GM18907 (cell line): Measurements from ENCODE around the gene ZNF783.
A peak's percentile ranks its signal among the peaks of the same experiment; 100 is the strongest.
"Not testable (repeated sequence)": the region's sequence is repeated elsewhere in the genome, so short reads cannot be mapped to it uniquely, and the experiment has no call there.

Experiments
- ATAC-seq: cut with Tn5 transposase; IDR thresholded peaks from one replicate; pipeline ENCODE4 v1.9.1; 2021; ENCODE audit warnings: mild to moderate bottlenecking, moderate library complexity; ENCODE audit not compliant: unreplicated experiment

The ZNF783 gene

DNA sequence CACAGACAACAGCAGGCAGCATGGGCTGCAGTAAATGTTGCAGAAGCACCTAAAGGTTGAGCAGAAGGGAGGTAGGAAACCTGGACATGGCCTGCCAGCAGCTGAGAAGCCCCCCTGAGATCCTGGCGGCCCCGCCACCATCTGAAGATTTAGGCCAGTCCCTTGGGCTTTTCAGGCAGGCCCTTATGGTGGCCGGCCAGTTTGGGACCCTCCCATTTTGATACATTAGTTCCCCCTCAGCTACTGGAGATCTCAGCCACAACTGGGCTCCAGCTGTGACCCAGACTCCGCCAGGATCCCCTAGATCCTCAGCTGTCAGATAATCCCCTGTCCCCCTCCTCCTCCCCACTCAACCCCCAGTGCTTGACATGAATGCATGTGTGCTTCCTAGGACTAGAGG lies 34.4 kb downstream of the ZNF783 start:
- ATAC-seq: no peak

DNA sequence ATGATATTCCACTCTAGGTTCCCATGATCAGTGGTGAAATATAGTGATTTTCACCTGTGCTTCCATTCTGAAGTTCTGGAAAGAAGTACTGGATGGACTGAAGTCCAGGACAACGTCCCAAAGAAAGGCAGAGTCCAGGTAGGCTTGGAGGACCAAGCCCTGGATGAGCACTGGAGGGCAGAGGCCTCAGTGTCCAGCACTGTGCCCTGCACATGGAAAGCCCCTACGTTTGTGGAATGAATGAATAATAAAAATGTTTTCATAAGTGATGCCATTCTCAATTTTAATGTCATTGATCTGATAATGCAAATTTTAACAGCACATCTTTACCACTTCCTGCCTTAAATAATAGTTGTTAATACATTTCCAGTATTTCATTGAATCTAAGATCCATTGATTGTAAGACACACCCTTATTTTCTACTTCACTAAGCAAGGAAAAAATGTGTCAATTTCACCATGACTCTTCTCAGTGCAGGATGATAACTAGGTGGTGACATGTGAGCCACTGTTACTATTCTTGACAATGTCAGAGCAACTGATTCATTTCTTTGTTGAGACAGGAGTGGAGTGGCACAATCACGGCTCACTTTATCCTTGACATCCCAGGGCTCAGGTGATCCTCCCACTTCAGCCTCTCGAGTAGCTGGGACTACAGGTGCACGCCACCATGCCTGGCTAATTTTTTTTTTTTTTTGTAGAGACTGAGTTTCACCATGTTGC lies 35.2 kb downstream of the ZNF783 start:
- ATAC-seq: no peak

GRCh38 chr7:149300620-149301285 lies 38.8 kb downstream of the ZNF783 start:
- no peak for ATAC-seq

DNA sequence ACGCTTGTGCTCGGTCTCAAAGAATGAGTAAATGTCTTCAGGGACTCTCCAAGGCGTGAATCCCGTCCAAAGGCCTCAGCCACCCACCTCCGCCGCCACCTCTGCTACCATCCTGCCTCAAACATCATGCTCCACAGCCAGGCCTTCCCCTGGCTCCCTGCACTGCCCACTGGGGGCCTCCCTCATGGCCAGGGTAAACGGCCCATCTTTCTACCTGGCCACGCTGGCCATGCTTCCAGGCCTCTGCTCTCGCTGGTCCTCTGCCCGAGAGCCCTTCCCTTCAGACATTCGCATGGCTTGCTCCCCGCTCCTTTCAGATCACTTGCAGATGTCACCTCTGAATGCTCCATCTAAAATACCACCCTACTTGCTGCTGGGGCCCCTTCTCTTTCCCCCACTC lies 40.2 kb downstream of the ZNF783 start:
- no peak for ATAC-seq

GRCh38 chr7:149302865-149303264 lies 40.9 kb downstream of the ZNF783 start:
- no peak for ATAC-seq

DNA sequence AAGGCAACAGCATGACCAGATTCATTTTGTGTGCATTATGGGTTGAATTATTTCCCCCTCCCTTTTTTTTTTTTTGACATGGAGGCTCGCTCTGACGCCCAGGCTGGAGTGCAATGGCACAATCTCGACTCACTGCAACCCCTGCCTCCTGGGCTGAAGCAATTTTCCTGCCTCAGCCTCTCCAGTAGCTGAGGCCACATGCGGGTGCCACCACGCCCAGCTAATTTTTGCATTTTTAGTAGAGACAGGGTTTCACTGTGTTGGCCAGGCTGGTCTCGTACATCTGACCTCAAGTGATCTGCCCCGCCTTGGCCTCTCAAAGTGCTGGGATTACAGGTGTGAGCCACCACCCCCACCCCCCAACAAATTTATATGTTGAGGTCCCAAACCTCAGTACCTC lies 42.0 kb downstream of the ZNF783 start:
- no peak for ATAC-seq

GRCh38 chr7:149306854-149307253 lies 44.9 kb downstream of the ZNF783 start:
- no peak for ATAC-seq

DNA sequence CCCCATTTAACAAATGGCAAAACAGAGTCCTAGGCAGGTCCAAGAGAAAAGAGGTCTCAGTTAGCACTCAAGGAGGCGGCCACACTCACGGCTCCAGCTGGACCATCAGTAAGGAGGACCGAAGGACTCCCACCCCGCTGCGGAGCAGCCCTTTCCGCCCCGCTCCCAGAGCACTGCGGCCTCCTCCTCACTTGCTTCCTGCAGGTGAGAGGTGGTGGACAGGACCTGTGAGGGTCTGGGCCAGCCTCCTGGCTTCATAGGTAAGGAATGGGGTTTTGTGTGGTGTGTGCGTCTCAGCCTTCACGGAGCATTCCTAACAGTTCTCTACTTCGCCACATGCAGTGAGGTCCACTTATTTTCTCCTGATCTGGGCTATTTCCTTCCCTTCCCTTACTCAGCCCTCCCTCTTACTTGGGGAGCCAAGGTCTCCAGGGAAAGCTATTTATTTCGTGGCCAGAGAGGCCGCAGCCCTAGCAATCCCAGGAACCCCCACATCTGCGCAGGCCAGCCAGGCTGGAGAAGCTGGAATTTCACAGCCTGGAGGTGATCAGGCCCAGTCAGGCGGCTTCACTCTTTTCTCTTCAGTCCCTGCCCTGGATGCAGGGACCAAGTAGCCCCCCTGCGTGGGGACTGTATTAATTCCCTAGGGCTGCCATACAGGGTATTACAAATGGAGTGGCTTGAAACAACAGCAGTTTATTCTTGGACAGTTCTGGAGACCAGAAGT lies 45.9 kb downstream of the ZNF783 start:
- no peak for ATAC-seq

DNA sequence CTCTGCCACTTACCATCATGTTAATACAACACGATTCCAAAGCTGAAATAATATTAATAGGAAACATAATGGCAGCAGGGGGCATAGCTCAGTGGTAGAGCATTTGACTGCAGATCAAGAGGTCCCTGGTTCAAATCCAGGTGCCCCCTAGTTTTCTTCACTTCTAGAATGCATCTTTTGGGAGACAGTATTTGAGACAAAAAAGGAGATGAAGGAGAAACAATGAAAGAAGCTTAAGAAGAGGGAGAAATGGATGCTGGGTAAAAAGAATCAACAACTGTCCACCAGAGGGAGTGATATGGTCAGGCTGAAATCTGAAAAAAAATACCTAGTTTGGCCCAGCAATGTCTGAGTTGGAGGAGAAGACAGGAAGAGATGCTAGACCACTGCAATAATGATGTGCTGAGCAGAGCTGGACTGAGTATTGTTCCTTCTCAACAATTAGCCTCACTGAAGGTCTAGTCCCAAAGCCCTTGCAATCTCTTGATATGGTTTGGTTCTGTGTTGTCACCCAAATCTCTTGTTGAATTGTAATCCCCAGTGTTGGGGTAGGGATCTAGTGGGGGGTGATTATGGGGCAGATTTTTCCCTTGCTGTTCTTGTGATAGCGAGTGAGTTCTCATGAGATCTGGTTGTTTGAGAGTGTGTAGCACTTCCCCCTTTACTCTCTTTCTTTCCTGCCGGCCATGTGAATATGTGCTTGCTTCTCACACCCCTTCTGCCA lies 48.3 kb downstream of the ZNF783 start:
- peak; percentile 65 for ATAC-seq

DNA sequence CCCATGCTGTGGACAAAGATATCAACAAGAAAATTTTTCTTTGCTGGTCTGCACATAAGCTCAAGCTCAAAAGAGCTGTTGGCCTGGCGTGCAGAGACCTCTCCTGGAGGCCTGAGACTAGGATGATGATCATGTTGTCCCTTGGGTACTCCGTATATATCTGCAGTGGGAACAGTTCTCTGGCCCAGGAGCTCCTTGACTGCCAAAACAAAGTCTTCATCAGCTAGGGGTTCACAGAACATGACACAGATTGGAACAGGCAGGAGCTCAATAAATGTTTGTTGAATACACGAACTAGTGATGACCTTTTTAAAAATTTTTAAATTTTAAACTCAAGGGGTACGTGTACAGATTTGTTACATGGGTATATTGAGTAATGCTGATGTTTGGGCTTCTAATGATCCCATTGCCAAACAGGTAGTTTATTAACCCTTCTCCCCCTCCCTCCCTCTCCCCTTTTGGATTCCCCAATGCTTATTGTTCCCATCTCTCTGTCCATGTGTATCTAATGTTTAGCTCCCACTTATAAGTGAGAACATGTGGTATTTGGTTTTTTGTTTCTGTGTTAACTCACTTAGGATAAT lies 49.1 kb downstream of the ZNF783 start:
- no peak for ATAC-seq

- ATAC-seq: no peak
These were observed 52.0 kb downstream of the ZNF783 start for GRCh38 chr7:149313981-149314380.

- ATAC-seq: no peak
These were observed 54.6 kb downstream of the ZNF783 start for GRCh38 chr7:149316606-149317005.

DNA sequence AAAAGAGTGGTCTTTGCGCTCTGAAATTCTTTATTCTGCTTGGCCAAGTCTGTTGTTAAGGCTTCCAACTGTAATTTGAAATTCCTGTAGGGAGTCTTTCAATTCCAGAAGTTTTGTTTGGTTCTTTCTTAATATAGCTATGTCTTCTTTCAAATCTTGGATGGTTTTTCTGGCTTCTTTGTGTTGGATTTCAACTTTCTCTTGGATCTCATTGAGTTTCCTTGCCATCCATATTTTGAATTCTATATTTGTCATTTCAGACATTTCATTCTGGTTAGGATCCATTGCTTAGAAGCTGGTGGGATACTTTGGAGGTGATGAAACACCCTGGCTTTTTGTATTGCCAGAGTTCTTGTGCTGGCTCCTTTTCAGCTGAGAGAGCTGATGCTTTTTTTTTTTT lies 55.5 kb downstream of the ZNF783 start:
- ATAC-seq: no peak

- no peak for ATAC-seq
These were observed 56.1 kb downstream of the ZNF783 start for GRCh38 chr7:149317986-149318672.

GRCh38 chr7:149319376-149319775 lies 57.4 kb downstream of the ZNF783 start:
- no peak for ATAC-seq

- no peak for ATAC-seq
These were observed 58.5 kb downstream of the ZNF783 start for GRCh38 chr7:149320313-149321124.

GRCh38 chr7:149321125-149321905 lies 59.3 kb downstream of the ZNF783 start:
- not testable (repeated sequence) for ATAC-seq

GRCh38 chr7:149321978-149322541 lies 60.1 kb downstream of the ZNF783 start:
- ATAC-seq: no peak
